HCT116 (cell line): ENCODE measurements around the gene ZBTB17. TPM values are rescaled to one million over a fixed set of nuclear protein-coding genes. Genes with fewer than 3 reads are reported as not detected.

Experiments
- ATAC-seq: fragments of 200-7000 bp; cut with Tn5 transposase; 2 replicates; pipeline ENCODE4 v1.9.1; 2020; ENCODE audit warnings: mild to moderate bottlenecking, moderate library complexity
- BruUV-seq: library from RNA; stranded (reverse); fragments of 400-500 nt; replicated peaks from 2 replicates; lab custom pipeline; 2021; lab: Mats Ljungman, UMichigan
- CTCF ChIA-PET: fragments of 300-600 bp; sonication (Branson Sonifier 250); formaldehyde crosslinking; loops from one replicate; lab custom pipeline; 2021; ENCODE audit warnings: antibody characterized with exemption; lab: Charles Lee
- POLR2A ChIA-PET: fragments of 300-600, 350-600 bp; sonication (Branson Sonifier 250); formaldehyde crosslinking; loops from one replicate; lab custom pipeline; 2021; ENCODE audit warnings: antibody characterized with exemption; lab: Charles Lee
- RAD21 ChIA-PET, 2 experiments: fragments of 300-600 bp; sonication (Branson Sonifier 250); formaldehyde crosslinking; loops; one replicate each; lab custom pipeline; 2023; ENCODE audit warnings: low total read pairs in 2 of 2; ENCODE audit not compliant: uncharacterized antibody in 2 of 2, unreplicated experiment in 2 of 2, low non-redundant PET in 1 of 2; lab: Charles Lee
- DNase-seq: peaks from one replicate; pipeline ENCODE4 v3.0.0-alpha.2; 2010; ENCODE audit warnings: low read depth, low spot score
- H2AFZ ChIP-seq: fragments of 200-600 bp; shearing (Covaris generic), sonication (generic); 2 replicates; pipeline ENCODE4 v1.6.1; 2017; ENCODE audit warnings: low read depth, mixed run types, mixed read lengths, antibody characterized with exemption, low read length; ENCODE audit not compliant: poor library complexity, severe bottlenecking
- H3K27ac ChIP-seq: 2 replicates; pipeline ENCODE4 v1.5.1; 2012; ENCODE audit warnings: low read depth, low read length
- H3K27me3 ChIP-seq: fragments of 200-600 bp; sonication (generic); 2 replicates; pipeline ENCODE4 v1.6.1; 2016; ENCODE audit warnings: mixed run types, low read length, mixed read lengths; ENCODE audit not compliant: insufficient read depth
- H3K36me3 ChIP-seq, 2 experiments: fragments of 200-500 bp in 1 of 2; fragments of 200-600 bp in 1 of 2; sonication (Bioruptor generic) in 1 of 2; sonication (generic) in 1 of 2; 2 replicates each; pipeline versions ENCODE4 v1.5.1 to v1.6.1; 2014 to 2016; ENCODE audit warnings: low read length in 2 of 2, inconsistent platforms in 1 of 2, mixed read lengths in 1 of 2, mixed run types in 1 of 2; ENCODE audit not compliant: insufficient read depth in 2 of 2, control insufficient read depth in 1 of 2
- H3K4me1 ChIP-seq, 2 experiments: fragments of 200-600 bp in 1 of 2; sonication (generic) in 1 of 2; 2 replicates each; pipeline versions ENCODE4 v1.5.1 to v1.6.1; 2012 to 2017; ENCODE audit warnings: low read length in 2 of 2, inconsistent platforms in 1 of 2, mild to moderate bottlenecking in 1 of 2, mixed read lengths in 1 of 2, mixed run types in 1 of 2, moderate library complexity in 1 of 2; ENCODE audit not compliant: insufficient read depth in 2 of 2, control insufficient read depth in 1 of 2
- H3K4me2 ChIP-seq: fragments of 200-600 bp; sonication (generic); 2 replicates; pipeline ENCODE4 v1.6.1; 2017; ENCODE audit warnings: mixed run types, low read length, mixed read lengths
- H3K4me3 ChIP-seq, 2 experiments: fragments of 200-600 bp in 1 of 2; sonication (generic) in 1 of 2; replicated peaks in 1 of 2; 2 replicates each; pipeline ENCODE4 v1.5.1; 2011 to 2016; ENCODE audit warnings: low read length in 2 of 2, control low read depth in 1 of 2, low read depth in 1 of 2, mild to moderate bottlenecking in 1 of 2, mixed read lengths in 1 of 2, mixed run types in 1 of 2
- H3K79me2 ChIP-seq: fragments of 200-600 bp; sonication (generic); 2 replicates; pipeline ENCODE4 v1.6.1; 2017; ENCODE audit warnings: mild to moderate bottlenecking, mixed run types, low read length, moderate library complexity, mixed read lengths; ENCODE audit not compliant: insufficient read depth
- H3K9ac ChIP-seq: fragments of 200-600 bp; sonication (generic); 2 replicates; pipeline ENCODE4 v1.6.1; 2016; ENCODE audit warnings: low read length, mixed read lengths
- H3K9me2 ChIP-seq: fragments of 200-600 bp; sonication (generic), shearing (Covaris generic); 2 replicates; pipeline ENCODE4 v1.6.1; 2017; ENCODE audit warnings: mixed run types, mild to moderate bottlenecking, moderate library complexity; ENCODE audit not compliant: insufficient read depth
- H3K9me3 ChIP-seq, 2 experiments: fragments of 200-500 bp in 1 of 2; fragments of 200-600 bp in 1 of 2; sonication (Bioruptor generic) in 1 of 2; sonication (generic) in 1 of 2; 2 replicates each; pipeline ENCODE4 v1.6.1; 2014 to 2017; ENCODE audit warnings: low read length in 2 of 2, mixed read lengths in 2 of 2, inconsistent platforms in 1 of 2, low read depth in 1 of 2, mild to moderate bottlenecking in 1 of 2, mixed run types in 1 of 2, moderate library complexity in 1 of 2; ENCODE audit not compliant: control insufficient read depth in 1 of 2, insufficient read depth in 1 of 2
- H4K20me1 ChIP-seq: fragments of 200-600 bp; sonication (generic), shearing (Covaris generic); 2 replicates; pipeline ENCODE4 v1.6.1; 2017; ENCODE audit warnings: mixed run types, mild to moderate bottlenecking, moderate library complexity; ENCODE audit not compliant: insufficient read depth
- CBX3 ChIP-seq: IDR thresholded peaks from 2 replicates; pipeline ENCODE4 v1.6.1; 2012; ENCODE audit warnings: low read depth
- CEBPB ChIP-seq: IDR thresholded peaks from 2 replicates; pipeline ENCODE4 v1.6.1; 2012; ENCODE audit warnings: low read depth
- CTCF ChIP-seq, 3 experiments: fragments of 200-600 bp in 1 of 3; sonication (generic) in 1 of 3; IDR thresholded peaks in 2 of 3; conservative IDR thresholded peaks in 1 of 3; 2 replicates each; pipeline ENCODE4 v1.5.1; 2012 to 2017; ENCODE audit warnings: low read depth in 2 of 3, low read length in 2 of 3, antibody characterized with exemption in 1 of 3, borderline replicate concordance in 1 of 3, control low read depth in 1 of 3, mild to moderate bottlenecking in 1 of 3, mixed read lengths in 1 of 3, mixed run types in 1 of 3, moderate library complexity in 1 of 3; ENCODE audit not compliant: insufficient read depth in 1 of 3
- EZH2phosphoT487 ChIP-seq: fragments of 200-600 bp; IDR thresholded peaks from 2 replicates; pipeline ENCODE4 v1.6.1; 2018; ENCODE audit warnings: antibody characterized with exemption, borderline replicate concordance
- FOSL1 ChIP-seq: IDR thresholded peaks from 2 replicates; pipeline ENCODE4 v1.6.1; 2012; ENCODE audit warnings: low read depth
- JUND ChIP-seq: IDR thresholded peaks from 2 replicates; pipeline ENCODE4 v1.6.1; 2012
- MAX ChIP-seq: IDR thresholded peaks from 2 replicates; pipeline ENCODE4 v1.6.1; 2012
- POLR2A ChIP-seq: IDR thresholded peaks from 2 replicates; pipeline ENCODE4 v1.7.0; 2011; ENCODE audit warnings: borderline replicate concordance; ENCODE audit not compliant: insufficient read depth, insufficient read length; ENCODE audit errors: extremely low read depth
- RAD21 ChIP-seq: IDR thresholded peaks from 2 replicates; pipeline ENCODE4 v1.6.1; 2012; ENCODE audit warnings: low read depth, mild to moderate bottlenecking
- REST ChIP-seq: IDR thresholded peaks from 2 replicates; pipeline ENCODE4 v1.6.1; 2012; ENCODE audit warnings: low read depth
- SP1 ChIP-seq: IDR thresholded peaks from 2 replicates; pipeline ENCODE4 v1.6.1; 2012; ENCODE audit warnings: low read depth
- SRF ChIP-seq: IDR thresholded peaks from 2 replicates; pipeline ENCODE4 v1.6.1; 2012; ENCODE audit warnings: low read depth
- TCF7L2 ChIP-seq: IDR thresholded peaks from 2 replicates; pipeline ENCODE4 v1.7.0; 2011; ENCODE audit warnings: borderline replicate concordance, inconsistent platforms; ENCODE audit not compliant: insufficient read depth, insufficient read length; ENCODE audit errors: extremely low read depth
- YY1 ChIP-seq: IDR thresholded peaks from 2 replicates; pipeline ENCODE4 v1.6.1; 2011; ENCODE audit warnings: low read length, low read depth, moderate library complexity, mild to moderate bottlenecking; ENCODE audit not compliant: insufficient replicate concordance; ENCODE audit errors: extremely low read depth
- ZFX ChIP-seq: fragments of 450-650 bp; IDR thresholded peaks from 2 replicates; pipeline ENCODE4 v1.6.1; 2017
- ZNF274 ChIP-seq: fragments of 200-500 bp; sonication (Bioruptor generic); IDR thresholded peaks from 2 replicates; pipeline ENCODE4 v1.6.1; 2014; ENCODE audit warnings: mild to moderate bottlenecking, low read depth, low read length, inconsistent platforms
- intact Hi-C: fragments of 100-400 bp; cut with micrococcal nuclease; formaldehyde crosslinking; loops from 2 replicates; pipeline ENCODE4 v1.10.0; 2022
- total RNA-seq: library from RNA; stranded (reverse); gene quantifications from one replicate; pipeline ENCODE4 v1.2.1, GENCODE V29; 2021; ENCODE audit not compliant: unreplicated experiment

The ZBTB17 gene
- total RNA-seq, 1 experiment from 2014 or later, result 31.6 TPM

GRCh38 chr1:16015491-16015890 lies 39.6 kb upstream of the ZBTB17 start:
- Histone ChIP-seq H3K4me2 (no peak overlapping the region), H3K9me2 (no peaks in the 10 kb centered on the region), H3K4me1 (peaks cover 10 to 32% of the 10 kb centered on the region in 2 experiments), H3K9ac (no peak overlapping the region), H3K27me3 (no peaks in the 10 kb centered on the region)
- DNase-seq, result no peak
- POLR2A ChIA-PET, result no interaction called here
- intact Hi-C loops, result no loop called here
- TF ChIP-seq MAX, result no peak
- no peak for TF ChIP-seq TCF7L2
- no peak for TF ChIP-seq FOSL1
- TF ChIP-seq POLR2A, result no peak
- TF ChIP-seq REST, result no peak
- TF ChIP-seq SP1, result no peak
- TF ChIP-seq CBX3, result no peak
- no peak for TF ChIP-seq ZFX
- TF ChIP-seq JUND, result no peak
- TF ChIP-seq CTCF (IDR thresholded peaks at IDR 0.05 in 2 of 3, conservative IDR thresholded peaks at IDR 0.05 in 1 of 3; ENCODE audit: borderline replicate concordance in 1 of 3, insufficient read depth in 1 of 3, low read depth in 2 of 3, low read length in 2 of 3), result no peak
- no peak for TF ChIP-seq ZNF274
- TF ChIP-seq SRF, result no peak
- no peak for TF ChIP-seq CEBPB
- no peak for TF ChIP-seq EZH2phosphoT487
- TF ChIP-seq YY1, result no peak
- no peak for TF ChIP-seq RAD21
- TF ChIP-seq, all 23 proteins: peak for 0
- no peak overlapping the region for H3K4me3 ChIP-seq
- no peak overlapping the region for H2AFZ ChIP-seq
- BruUV-seq, result no TSS peak
- RAD21 ChIA-PET, result no interaction called here
- H3K9me3 ChIP-seq, result no peaks in the 10 kb centered on the region
- H3K36me3 ChIP-seq, result no peaks in the 10 kb centered on the region
- H3K79me2 ChIP-seq, result no peaks in the 10 kb centered on the region
- no peaks in the 10 kb centered on the region for H4K20me1 ChIP-seq
- no peak for ATAC-seq
- no peak overlapping the region for H3K27ac ChIP-seq
- CTCF ChIA-PET, result no interaction called here
